SK-N-MC (cell line): ENCODE results near the gene SNPH.

ENCODE experiments used
- EZH2 ChIP-seq: fragments of 200-600 bp; sonication (generic); IDR thresholded peaks from one replicate; pipeline ENCODE4 v1.6.1; 2017; ENCODE audit warnings: antibody characterized with exemption
- POLR2AphosphoS5 ChIP-seq: IDR thresholded peaks from 2 replicates; pipeline ENCODE4 v1.6.1; 2012; ENCODE audit warnings: mild to moderate bottlenecking, low read depth, low read length, borderline replicate concordance

GRCh38 chr20:1240549-1240948, 25.5 kb upstream of the SNPH start:
- TF ChIP-seq POLR2AphosphoS5 (no peak), EZH2 (no peak)
